ENCODE results near the gene SLC44A3. TPM values are rescaled to one million over a fixed set of nuclear protein-coding genes. Genes with fewer than 3 reads are reported as not detected.
A peak's percentile ranks its signal among the peaks of the same experiment; 100 is the strongest.

The SLC44A3 gene
- total and polyA plus RNA-seq, 9 of the 15 experiments (the other 6 are each of a cell fraction or from before 2014, with no cell fraction given): not detected

GRCh38 chr1:94854458-94855306 is 34.5 kb downstream of the SLC44A3 start (continued):
- peak; percentile 96 for TF ChIP-seq REST (IDR thresholded peaks at IDR 0.05; ENCODE audit: borderline replicate concordance)
- TF ChIP-seq REST (CRISPR knock-in tag; IDR thresholded peaks at IDR 0.05; ENCODE audit: low read depth): no peak
- TF ChIP-seq CREB1 (IDR thresholded peaks at IDR 0.05): no peak
- peak; percentile 36; the same call in 1 of the 2 replicates for TF ChIP-seq CREB1 (CRISPR knock-in tag; IDR thresholded peaks at IDR 0.05)
- TF ChIP-seq BHLHE40 (IDR thresholded peaks at IDR 0.05; ENCODE audit: low read length): peak; percentile 63
- no peak for TF ChIP-seq MTA2 (IDR thresholded peaks at IDR 0.05; ENCODE audit: low read depth)
- TF ChIP-seq SAFB (IDR thresholded peaks at IDR 0.05; ENCODE audit: borderline replicate concordance, low read depth, low read length): no peak
- no peak for TF ChIP-seq ZNF699 (CRISPR knock-in tag; IDR thresholded peaks at IDR 0.05; ENCODE audit: insufficient replicate concordance)
- TF ChIP-seq SMAD4 (CRISPR knock-in tag; conservative IDR thresholded peaks at IDR 0.05): 0 out of 2 replicates have a peak, but pooled peaks have one; percentile 49
- peak; percentile 71; the same call in 1 of the 2 replicates for TF ChIP-seq CREM (IDR thresholded peaks at IDR 0.05; ENCODE audit: low read depth)
- peak; percentile 82 for TF ChIP-seq TFE3 (CRISPR knock-in tag; IDR thresholded peaks at IDR 0.05)
- TF ChIP-seq STAG1 (CRISPR knock-in tag; IDR thresholded peaks at IDR 0.05; ENCODE audit: borderline replicate concordance): peak; percentile 79; the same call in 1 of the 2 replicates
- no peak for TF ChIP-seq ZNF311 (CRISPR knock-in tag; IDR thresholded peaks at IDR 0.05)
- peak; percentile 85 for TF ChIP-seq TOE1 (IDR thresholded peaks at IDR 0.05; ENCODE audit: borderline replicate concordance)
- TF ChIP-seq TOE1 (CRISPR knock-in tag; IDR thresholded peaks at IDR 0.05; ENCODE audit: borderline replicate concordance, low read depth): no peak
- peak; percentile 59; the same call in 1 of the 2 replicates for TF ChIP-seq ZBTB7A (IDR thresholded peaks at IDR 0.05; ENCODE audit: borderline replicate concordance, control insufficient read depth, low read depth, low read length)
- TF ChIP-seq USF2 (CRISPR knock-in tag; IDR thresholded peaks at IDR 0.05): peak; percentile 73

Data from K562 (cell line).